Body of pancreas (tissue), 4 donors: ENCODE data around the gene NPC2. TPM values are rescaled to one million over a fixed set of nuclear protein-coding genes. Genes with fewer than 3 reads are reported as not detected.

Experiments
- ATAC-seq: fragments of 150-250 bp; one replicate; pipeline ENCODE4 v1.9.1; 2016
- DNase-seq, 4 donors: peaks; one replicate each; pipeline ENCODE4 v3.0.0-alpha.2; 2019
- H3K27ac ChIP-seq, 4 donors: fragments of 200-600 bp; sonication (generic); 1 replicate in 3 of 4; 2 replicates in 1 of 4; pipeline versions ENCODE4 v1.5.1 to v1.6.1; 2016 to 2019; ENCODE audit warnings: mild to moderate bottlenecking in 1 of 4, mixed read lengths in 1 of 4, moderate library complexity in 1 of 4
- H3K27me3 ChIP-seq, 2 donors: fragments of 200-600 bp; sonication (generic); one replicate each; pipeline ENCODE4 v1.6.0; 2016; ENCODE audit warnings: mild to moderate bottlenecking in 1 of 2
- H3K36me3 ChIP-seq, 2 donors: fragments of 200-600 bp; sonication (generic); replicated peaks in 1 of 2; 2 replicates each; pipeline ENCODE4 v1.5.1; 2016; ENCODE audit warnings: low read depth in 2 of 2; ENCODE audit not compliant: insufficient read depth in 1 of 2
- H3K4me1 ChIP-seq: fragments of 200-600 bp; sonication (generic); one replicate; pipeline ENCODE4 v1.6.0; 2016
- H3K4me3 ChIP-seq, 2 donors: fragments of 200-600 bp; sonication (generic); 1 replicate in 1 of 2; 2 replicates in 1 of 2; pipeline ENCODE4 v1.5.1; 2016 to 2019
- H3K9me3 ChIP-seq, 3 donors: fragments of 200-600 bp; sonication (generic); 1 replicate in 2 of 3; 2 replicates in 1 of 3; pipeline ENCODE4 v1.5.1; 2016
- POLR2A ChIP-seq, 3 donors: fragments of 450-650 bp; IDR thresholded peaks; one replicate each; pipeline ENCODE4 v1.6.1; 2016; ENCODE audit warnings: antibody characterized with exemption in 3 of 3, mild to moderate bottlenecking in 2 of 3
- WGBS, 2 donors: methylation state at CpG; one replicate each; pipeline ENCODE4 v1.1.5; 2017; 5-methylcytosine and 5-hydroxymethylcytosine counted together
- intact Hi-C: fragments of 100-400 bp; cut with DNase I; formaldehyde crosslinking; loops from one replicate; pipeline ENCODE4 v1.15.1; 2023
- total RNA-seq, 2 donors: library from RNA; depleted of rRNA; stranded (reverse); fragments of >200 nt; gene quantifications; one replicate each; pipeline ENCODE4 v1.1.0, GENCODE V29; 2016
- TF ChIP-seq, protein P1 (sequence below), 7 experiments: fragments of 450-650 bp in 4 of 7; fragments of 200-600 bp in 3 of 7; sonication (generic) in 3 of 7; IDR thresholded peaks; one replicate each; pipeline ENCODE4 v1.5.1; 2016 to 2019; ENCODE audit warnings: antibody characterized with exemption in 7 of 7

The NPC2 gene
- total RNA-seq, 2 donors from 2014 or later: 97.5 to 130 TPM

DNA sequence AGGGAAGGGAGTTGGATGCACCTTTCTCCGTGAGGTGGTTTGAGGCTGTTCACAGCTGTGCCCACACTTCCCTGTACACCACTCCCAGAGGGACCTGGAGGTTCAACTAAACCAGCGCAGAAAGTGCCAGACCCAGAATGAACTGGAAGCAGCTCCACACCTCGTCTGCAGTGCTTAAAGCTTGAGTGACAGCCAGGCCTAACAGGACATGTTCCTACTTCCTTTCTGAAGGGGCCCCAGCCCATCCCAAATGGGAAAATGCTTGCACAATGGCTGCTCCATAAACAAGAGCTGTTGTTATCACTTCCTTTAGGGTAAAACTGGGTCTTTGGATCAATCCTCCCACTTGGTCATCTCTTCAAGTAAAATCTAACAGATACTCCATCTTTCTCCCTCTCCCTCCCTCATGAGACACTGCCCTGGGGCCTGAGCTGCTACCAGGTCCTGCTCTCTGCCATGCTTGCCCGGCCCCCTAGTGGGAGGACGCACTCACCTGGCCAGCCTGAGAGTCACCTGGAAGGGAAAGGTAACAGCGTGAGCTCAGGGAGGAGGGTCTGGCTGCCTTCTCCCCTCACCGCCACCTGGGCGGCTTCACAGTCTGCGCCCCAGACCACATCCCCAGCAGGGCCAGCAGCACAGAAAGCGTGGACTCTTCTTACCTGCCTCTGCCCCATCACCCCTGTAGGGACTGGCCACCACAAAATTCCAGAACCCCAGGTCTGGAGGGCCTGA, 33.9 kb upstream of the NPC2 start:
- intact Hi-C loops: no loop called here
- no peak for ATAC-seq
- DNase-seq: no peak
- Histone ChIP-seq H3K36me3 (no peaks in the 10 kb centered on the region), H3K4me3 (no peak overlapping the region), H3K4me1 (no peaks in the 10 kb centered on the region), H3K27ac (no peak overlapping the region), H3K27me3 (no peaks in the 10 kb centered on the region), H3K9me3 (no peaks in the 10 kb centered on the region)
- TF ChIP-seq, protein P1, sequence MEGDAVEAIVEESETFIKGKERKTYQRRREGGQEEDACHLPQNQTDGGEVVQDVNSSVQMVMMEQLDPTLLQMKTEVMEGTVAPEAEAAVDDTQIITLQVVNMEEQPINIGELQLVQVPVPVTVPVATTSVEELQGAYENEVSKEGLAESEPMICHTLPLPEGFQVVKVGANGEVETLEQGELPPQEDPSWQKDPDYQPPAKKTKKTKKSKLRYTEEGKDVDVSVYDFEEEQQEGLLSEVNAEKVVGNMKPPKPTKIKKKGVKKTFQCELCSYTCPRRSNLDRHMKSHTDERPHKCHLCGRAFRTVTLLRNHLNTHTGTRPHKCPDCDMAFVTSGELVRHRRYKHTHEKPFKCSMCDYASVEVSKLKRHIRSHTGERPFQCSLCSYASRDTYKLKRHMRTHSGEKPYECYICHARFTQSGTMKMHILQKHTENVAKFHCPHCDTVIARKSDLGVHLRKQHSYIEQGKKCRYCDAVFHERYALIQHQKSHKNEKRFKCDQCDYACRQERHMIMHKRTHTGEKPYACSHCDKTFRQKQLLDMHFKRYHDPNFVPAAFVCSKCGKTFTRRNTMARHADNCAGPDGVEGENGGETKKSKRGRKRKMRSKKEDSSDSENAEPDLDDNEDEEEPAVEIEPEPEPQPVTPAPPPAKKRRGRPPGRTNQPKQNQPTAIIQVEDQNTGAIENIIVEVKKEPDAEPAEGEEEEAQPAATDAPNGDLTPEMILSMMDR (IDR thresholded peaks at IDR 0.05): no peak
- no peak for TF ChIP-seq POLR2A (IDR thresholded peaks at IDR 0.05)
- WGBS, 2 donors: 87 to 93% methylated on average over 3 to 10 of the region's 10 CpGs

GRCh38 chr14:74525361-74525851, 32.3 kb upstream of the NPC2 start:
- H3K4me3 ChIP-seq: no peak overlapping the region
- H3K27me3 ChIP-seq: no peaks in the 10 kb centered on the region
- no peak for DNase-seq
- H3K36me3 ChIP-seq: no peaks in the 10 kb centered on the region
- ATAC-seq: no peak
- H3K27ac ChIP-seq: no peak overlapping the region
- WGBS, 2 donors: 39 to 48% methylated on average over 3 to 4 of the region's 4 CpGs
- no peaks in the 10 kb centered on the region for H3K4me1 ChIP-seq
- H3K9me3 ChIP-seq: no peaks in the 10 kb centered on the region
- TF ChIP-seq POLR2A (IDR thresholded peaks at IDR 0.05): no peak
- TF ChIP-seq, protein P1 (IDR thresholded peaks at IDR 0.05): no peak
- intact Hi-C loops: no loop called here

- Histone ChIP-seq H3K4me1 (no peaks in the 10 kb centered on the region), H3K36me3 (no peaks in the 10 kb centered on the region), H3K27ac (no peak overlapping the region), H3K4me3 (no peak overlapping the region), H3K27me3 (no peaks in the 10 kb centered on the region), H3K9me3 (no peaks in the 10 kb centered on the region)
- TF ChIP-seq, protein P1 (IDR thresholded peaks at IDR 0.05): no peak
- no peak for TF ChIP-seq POLR2A (IDR thresholded peaks at IDR 0.05)
- intact Hi-C loops: no loop called here
- no peak for ATAC-seq
- DNase-seq: no peak
Observed at GRCh38 chr14:74524812-74525135, 31.7 kb upstream of the NPC2 start.

GRCh38 chr14:74524076-74524811, 31.1 kb upstream of the NPC2 start:
- Histone ChIP-seq H3K4me1 (no peaks in the 10 kb centered on the region), H3K36me3 (no peaks in the 10 kb centered on the region), H3K27me3 (no peaks in the 10 kb centered on the region), H3K4me3 (no peak overlapping the region), H3K9me3 (no peaks in the 10 kb centered on the region), H3K27ac (no peak overlapping the region)
- 70 to 73% methylated on average over 6 to 14 of the region's 14 CpGs for WGBS, 2 donors
- DNase-seq: peak in 1 of 4 donors; percentile 12
- ATAC-seq: peak; percentile 21
- TF ChIP-seq, protein P1 (IDR thresholded peaks at IDR 0.05): no peak
- no peak for TF ChIP-seq POLR2A (IDR thresholded peaks at IDR 0.05)
- intact Hi-C loops: no loop called here
